ENCODE data around the gene SAFB.
A peak's percentile ranks its signal among the peaks of the same experiment; 100 is the strongest.

Gene SAFB

DNA sequence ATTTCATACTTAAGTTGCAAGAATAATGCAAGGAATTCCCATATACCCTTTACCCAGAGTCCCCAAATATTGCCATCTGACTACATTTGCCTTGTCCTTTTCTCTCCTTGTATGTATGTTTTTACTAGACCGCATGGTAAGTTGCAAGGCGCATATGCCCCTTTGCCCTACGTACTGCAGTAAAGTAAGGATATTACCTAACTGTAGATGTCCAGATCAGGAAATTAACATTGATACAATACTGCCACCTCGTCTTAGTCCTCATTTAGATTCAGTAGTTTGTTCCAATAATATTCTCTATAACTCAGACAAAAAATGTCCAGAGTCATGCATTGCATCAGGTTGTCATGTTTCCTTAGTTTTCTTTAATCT, 9.3 kb downstream of the SAFB start:
- Mint-ChIP-seq H3K9me3 (no peaks in the 10 kb centered on the region), H3K36me3 (peaks cover 11% of the 10 kb centered on the region), H3K27ac (peak overlapping the region; percentile 3), H3K4me1 (peaks cover 80% of the 10 kb centered on the region), H3K27me3 (no peaks in the 10 kb centered on the region), H3K4me3 (no peak overlapping the region)

GRCh38 chr19:5632657-5633056, 9.8 kb downstream of the SAFB start:
- Mint-ChIP-seq H3K9me3 (no peaks in the 10 kb centered on the region), H3K27ac (no peak overlapping the region), H3K27me3 (no peaks in the 10 kb centered on the region), H3K4me1 (peaks cover 76% of the 10 kb centered on the region), H3K4me3 (peak overlapping the region; percentile 3), H3K36me3 (peaks cover 8% of the 10 kb centered on the region)

- H3K36me3 Mint-ChIP-seq, result peaks cover 5% of the 10 kb centered on the region
- no peak overlapping the region for H3K27ac Mint-ChIP-seq
- H3K27me3 Mint-ChIP-seq, result no peaks in the 10 kb centered on the region
- H3K4me1 Mint-ChIP-seq, result peaks cover 62% of the 10 kb centered on the region
- no peaks in the 10 kb centered on the region for H3K9me3 Mint-ChIP-seq
- no peak overlapping the region for H3K4me3 Mint-ChIP-seq
Observed at GRCh38 chr19:5635427-5635826, 12.5 kb downstream of the SAFB start.

GRCh38 chr19:5637971-5638370, 15.1 kb downstream of the SAFB start:
- Mint-ChIP-seq H3K4me3 (no peak overlapping the region), H3K27ac (no peak overlapping the region), H3K9me3 (no peaks in the 10 kb centered on the region), H3K4me1 (peaks cover 53% of the 10 kb centered on the region), H3K36me3 (peaks cover 2% of the 10 kb centered on the region), H3K27me3 (no peaks in the 10 kb centered on the region)

- H3K4me3 Mint-ChIP-seq, result no peak overlapping the region
- H3K4me1 Mint-ChIP-seq, result peaks cover 51% of the 10 kb centered on the region
- H3K36me3 Mint-ChIP-seq, result peaks cover 10% of the 10 kb centered on the region
- no peak overlapping the region for H3K27ac Mint-ChIP-seq
- no peaks in the 10 kb centered on the region for H3K9me3 Mint-ChIP-seq
- no peaks in the 10 kb centered on the region for H3K27me3 Mint-ChIP-seq
Observed at GRCh38 chr19:5641171-5641570, 18.3 kb downstream of the SAFB start.

- Mint-ChIP-seq H3K4me3 (no peak overlapping the region), H3K27ac (no peak overlapping the region), H3K4me1 (peaks cover 48% of the 10 kb centered on the region), H3K9me3 (no peaks in the 10 kb centered on the region), H3K27me3 (no peaks in the 10 kb centered on the region), H3K36me3 (peaks cover 13% of the 10 kb centered on the region)
Observed at GRCh38 chr19:5642204-5642603, 19.3 kb downstream of the SAFB start.

DNA sequence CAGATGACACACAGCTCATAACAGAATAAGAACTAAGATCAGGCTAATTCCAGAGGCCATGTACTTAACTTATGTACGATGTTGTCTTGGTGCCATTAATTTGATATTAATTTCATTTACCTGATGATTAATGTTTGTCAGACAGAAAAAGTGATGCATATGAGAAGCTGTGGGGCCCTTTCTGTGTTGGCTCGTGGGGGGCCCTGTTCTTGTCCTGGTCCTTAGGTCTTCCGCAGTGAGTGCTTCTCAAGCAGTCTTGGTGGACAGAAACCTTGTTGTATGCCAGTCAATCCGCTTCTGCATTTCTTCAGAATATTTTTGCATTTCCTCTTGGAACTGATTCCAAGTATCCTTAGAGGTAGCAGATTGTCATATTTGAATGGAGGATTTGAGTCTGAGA, 20.2 kb downstream of the SAFB start:
- H3K4me3 Mint-ChIP-seq, result no peak overlapping the region
- H3K36me3 Mint-ChIP-seq, result peaks cover 13% of the 10 kb centered on the region
- H3K4me1 Mint-ChIP-seq, result peaks cover 48% of the 10 kb centered on the region
- H3K27ac Mint-ChIP-seq, result no peak overlapping the region
- H3K27me3 Mint-ChIP-seq, result no peaks in the 10 kb centered on the region
- H3K9me3 Mint-ChIP-seq, result no peaks in the 10 kb centered on the region

DNA sequence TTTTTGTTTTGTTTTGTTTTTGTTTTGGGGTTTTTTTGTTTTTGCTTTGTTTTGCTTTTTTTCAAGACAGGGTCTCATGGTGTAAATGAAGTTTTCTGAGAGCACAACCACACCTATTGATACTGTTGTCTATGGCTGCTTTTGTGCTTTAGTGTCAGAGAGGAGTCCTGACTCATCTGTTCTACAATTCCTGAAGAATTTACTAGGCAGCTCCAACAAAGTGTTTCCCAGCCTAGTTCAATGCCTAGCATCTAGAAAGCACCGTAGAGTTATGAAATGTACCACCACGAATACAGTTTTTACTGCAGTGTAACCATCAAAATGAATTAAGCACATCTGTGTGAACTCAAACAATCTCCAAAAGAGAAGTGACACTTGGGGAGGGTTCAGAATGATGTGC, 21.2 kb downstream of the SAFB start:
- Mint-ChIP-seq H3K36me3 (peaks cover 18% of the 10 kb centered on the region), H3K9me3 (no peaks in the 10 kb centered on the region), H3K4me1 (peaks cover 44% of the 10 kb centered on the region), H3K27me3 (no peaks in the 10 kb centered on the region), H3K4me3 (no peak overlapping the region), H3K27ac (peak overlapping the region; percentile 61)

DNA sequence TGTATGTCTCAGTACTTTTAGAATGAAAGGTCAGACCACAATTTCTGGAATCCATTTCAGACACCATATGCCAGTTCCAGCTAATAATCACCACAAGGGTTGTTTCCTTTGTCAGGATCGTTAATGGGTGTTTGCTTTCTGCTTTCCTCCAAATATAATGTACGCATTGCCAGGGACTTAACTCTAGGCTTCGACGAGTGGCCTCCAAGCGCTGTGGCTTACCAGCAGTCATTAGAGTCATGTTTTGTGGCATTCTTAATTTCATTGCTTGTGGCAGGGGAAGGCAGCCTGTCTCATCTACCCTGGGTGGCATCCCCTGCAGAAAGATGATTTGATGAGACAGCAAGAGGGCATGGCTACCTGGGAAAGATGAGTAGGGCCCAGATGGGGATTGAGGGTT, 22.5 kb downstream of the SAFB start:
- Mint-ChIP-seq H3K27me3 (no peaks in the 10 kb centered on the region), H3K4me1 (peaks cover 35% of the 10 kb centered on the region), H3K27ac (peak overlapping the region; percentile 27), H3K4me3 (no peak overlapping the region), H3K36me3 (peaks cover 18% of the 10 kb centered on the region), H3K9me3 (no peaks in the 10 kb centered on the region)

GRCh38 chr19:5646703-5647102, 23.8 kb downstream of the SAFB start:
- Mint-ChIP-seq H3K4me3 (no peak overlapping the region), H3K36me3 (peaks cover 18% of the 10 kb centered on the region), H3K27ac (no peak overlapping the region), H3K4me1 (peaks cover 27% of the 10 kb centered on the region), H3K9me3 (no peaks in the 10 kb centered on the region), H3K27me3 (no peaks in the 10 kb centered on the region)

- no peaks in the 10 kb centered on the region for H3K9me3 Mint-ChIP-seq
- peaks cover 18% of the 10 kb centered on the region for H3K36me3 Mint-ChIP-seq
- H3K27ac Mint-ChIP-seq, result no peak overlapping the region
- H3K4me3 Mint-ChIP-seq, result no peak overlapping the region
- H3K4me1 Mint-ChIP-seq, result peaks cover 21% of the 10 kb centered on the region
- H3K27me3 Mint-ChIP-seq, result no peaks in the 10 kb centered on the region
Observed at GRCh38 chr19:5648464-5648863, 25.6 kb downstream of the SAFB start.

DNA sequence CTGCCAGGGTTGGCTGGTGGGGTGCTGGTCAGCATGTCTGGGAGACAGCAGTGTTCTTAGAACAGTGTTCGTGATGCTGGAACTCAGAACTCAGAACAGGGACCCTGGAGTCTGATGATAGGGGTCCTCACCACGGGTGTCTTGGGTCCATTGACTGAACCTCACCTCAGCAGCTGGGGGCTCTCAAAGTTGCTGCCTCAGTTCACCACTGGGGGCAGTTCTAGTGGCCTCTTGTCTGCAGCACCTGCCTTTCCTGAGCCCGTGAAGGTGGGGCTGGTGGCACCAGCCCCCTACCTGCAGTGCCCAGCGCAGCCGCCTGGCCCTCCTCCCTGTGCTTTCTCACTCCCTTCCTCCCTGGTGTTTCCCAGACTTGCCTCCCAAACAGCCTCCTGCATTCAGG, 28.5 kb downstream of the SAFB start:
- H3K4me3 Mint-ChIP-seq, result no peak overlapping the region

GRCh38 chr19:5652261-5652660, 29.4 kb downstream of the SAFB start:
- H3K27me3 Mint-ChIP-seq, result no peaks in the 10 kb centered on the region
- H3K27ac Mint-ChIP-seq, result no peak overlapping the region
- no peaks in the 10 kb centered on the region for H3K4me1 Mint-ChIP-seq
- peaks cover 12% of the 10 kb centered on the region for H3K36me3 Mint-ChIP-seq
- no peak overlapping the region for H3K4me3 Mint-ChIP-seq
- H3K9me3 Mint-ChIP-seq, result no peaks in the 10 kb centered on the region

More for the DNA sequence above, 28.5 kb downstream of the SAFB start:
- no peaks in the 10 kb centered on the region for H3K4me1 Mint-ChIP-seq
- H3K27ac Mint-ChIP-seq, result no peak overlapping the region
- no peaks in the 10 kb centered on the region for H3K27me3 Mint-ChIP-seq
- H3K9me3 Mint-ChIP-seq, result no peaks in the 10 kb centered on the region
- H3K36me3 Mint-ChIP-seq, result peaks cover 16% of the 10 kb centered on the region

- H3K27ac Mint-ChIP-seq, result no peak overlapping the region
Observed at GRCh38 chr19:5654931-5655330, 32.0 kb downstream of the SAFB start.

DNA sequence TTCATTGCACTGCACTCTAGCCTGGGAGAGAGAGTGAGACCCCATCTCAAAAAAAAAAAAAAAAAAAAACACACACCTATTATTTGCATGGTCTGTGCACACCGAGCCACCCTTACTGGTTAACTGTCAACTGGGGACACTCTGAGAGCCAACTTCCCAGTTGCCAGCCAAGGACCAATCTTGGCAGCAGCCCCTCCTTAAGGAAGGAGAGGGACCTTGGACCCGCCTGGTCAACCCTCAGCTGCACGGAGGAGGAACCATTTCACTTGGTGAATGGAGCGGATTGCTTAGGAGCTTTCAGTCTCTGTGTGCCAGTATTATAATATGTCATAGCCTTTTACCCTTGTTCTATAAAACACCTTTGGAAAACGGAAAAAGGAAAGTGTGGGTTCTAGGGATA, 32.5 kb downstream of the SAFB start:
- no peaks in the 10 kb centered on the region for H3K4me1 Mint-ChIP-seq
- H3K27ac Mint-ChIP-seq, result no peak overlapping the region
- H3K36me3 Mint-ChIP-seq, result peaks cover 14% of the 10 kb centered on the region
- H3K27me3 Mint-ChIP-seq, result no peaks in the 10 kb centered on the region
- no peak overlapping the region for H3K4me3 Mint-ChIP-seq
- no peaks in the 10 kb centered on the region for H3K9me3 Mint-ChIP-seq

More at GRCh38 chr19:5654931-5655330, 32.0 kb downstream of the SAFB start:
- no peak overlapping the region for H3K4me3 Mint-ChIP-seq
- peaks cover 15% of the 10 kb centered on the region for H3K36me3 Mint-ChIP-seq
- H3K9me3 Mint-ChIP-seq, result no peaks in the 10 kb centered on the region
- no peaks in the 10 kb centered on the region for H3K27me3 Mint-ChIP-seq
- H3K4me1 Mint-ChIP-seq, result no peaks in the 10 kb centered on the region

- no peak overlapping the region for H3K4me3 Mint-ChIP-seq
- H3K27me3 Mint-ChIP-seq, result no peaks in the 10 kb centered on the region
- H3K27ac Mint-ChIP-seq, result no peak overlapping the region
- no peaks in the 10 kb centered on the region for H3K9me3 Mint-ChIP-seq
- peaks cover 8% of the 10 kb centered on the region for H3K36me3 Mint-ChIP-seq
- no peaks in the 10 kb centered on the region for H3K4me1 Mint-ChIP-seq
Observed at GRCh38 chr19:5661483-5661882, 38.6 kb downstream of the SAFB start.

- H3K36me3 Mint-ChIP-seq, result peaks cover 6% of the 10 kb centered on the region
- H3K27ac Mint-ChIP-seq, result no peak overlapping the region
- no peaks in the 10 kb centered on the region for H3K4me1 Mint-ChIP-seq
- H3K9me3 Mint-ChIP-seq, result no peaks in the 10 kb centered on the region
- H3K4me3 Mint-ChIP-seq, result no peak overlapping the region
- H3K27me3 Mint-ChIP-seq, result no peaks in the 10 kb centered on the region
Observed at GRCh38 chr19:5663904-5664303, 41.0 kb downstream of the SAFB start.

All from activated naive CD4-positive, alpha-beta T cell treated with anti-CD3 and anti-CD28 coated beads, Interleukin-2, amount 50 U/mL, for 24 hours (primary cell).